ENCODE data around the gene ZIM2.

GRCh38 chr19:56868446-56868845 is 27.9 kb upstream of the ZIM2 start:
- TF ChIP-seq PREB (CRISPR knock-in tag; IDR thresholded peaks at IDR 0.05; ENCODE audit: borderline replicate concordance): no peak
- no peak for TF ChIP-seq MXD4 (CRISPR knock-in tag; IDR thresholded peaks at IDR 0.05; ENCODE audit: borderline replicate concordance)
- TF ChIP-seq, protein P1, sequence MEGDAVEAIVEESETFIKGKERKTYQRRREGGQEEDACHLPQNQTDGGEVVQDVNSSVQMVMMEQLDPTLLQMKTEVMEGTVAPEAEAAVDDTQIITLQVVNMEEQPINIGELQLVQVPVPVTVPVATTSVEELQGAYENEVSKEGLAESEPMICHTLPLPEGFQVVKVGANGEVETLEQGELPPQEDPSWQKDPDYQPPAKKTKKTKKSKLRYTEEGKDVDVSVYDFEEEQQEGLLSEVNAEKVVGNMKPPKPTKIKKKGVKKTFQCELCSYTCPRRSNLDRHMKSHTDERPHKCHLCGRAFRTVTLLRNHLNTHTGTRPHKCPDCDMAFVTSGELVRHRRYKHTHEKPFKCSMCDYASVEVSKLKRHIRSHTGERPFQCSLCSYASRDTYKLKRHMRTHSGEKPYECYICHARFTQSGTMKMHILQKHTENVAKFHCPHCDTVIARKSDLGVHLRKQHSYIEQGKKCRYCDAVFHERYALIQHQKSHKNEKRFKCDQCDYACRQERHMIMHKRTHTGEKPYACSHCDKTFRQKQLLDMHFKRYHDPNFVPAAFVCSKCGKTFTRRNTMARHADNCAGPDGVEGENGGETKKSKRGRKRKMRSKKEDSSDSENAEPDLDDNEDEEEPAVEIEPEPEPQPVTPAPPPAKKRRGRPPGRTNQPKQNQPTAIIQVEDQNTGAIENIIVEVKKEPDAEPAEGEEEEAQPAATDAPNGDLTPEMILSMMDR (IDR thresholded peaks at IDR 0.05): no peak
- TF ChIP-seq ZNF281 (CRISPR knock-in tag; IDR thresholded peaks at IDR 0.05): no peak
